WTC11 (cell line): ENCODE results near the gene IVNS1ABP. TPM values are rescaled to one million over a fixed set of nuclear protein-coding genes. Genes with fewer than 3 reads are reported as not detected.

ENCODE experiments used
- ATAC-seq: fragments of 200-7000 bp; cut with Tn5 transposase; 2 replicates; pipeline ENCODE4 v1.10.0; 2021; ENCODE audit warnings: mild to moderate bottlenecking, moderate library complexity
- CTCF ChIA-PET: fragments of 300-600 bp; sonication (Branson Sonifier 250); formaldehyde crosslinking; loops from one replicate; lab custom pipeline; 2021; ENCODE audit warnings: antibody characterized with exemption; lab: Charles Lee
- POLR2A ChIA-PET: fragments of 350-600 bp; sonication (Branson Sonifier 250); formaldehyde crosslinking; loops from one replicate; lab custom pipeline; 2021; ENCODE audit warnings: antibody characterized with exemption; lab: Charles Lee
- DNase-seq: peaks from one replicate; pipeline ENCODE4 v3.0.0; 2021; ENCODE audit warnings: low spot score
- H3K27ac Mint-ChIP-seq: 2 replicates; pipeline ENCODE4 v1.8.0; 2021; ENCODE audit warnings: mixed read lengths
- H3K27me3 Mint-ChIP-seq: 2 replicates; pipeline ENCODE4 v1.8.0; 2021; ENCODE audit warnings: low read depth, mild to moderate bottlenecking, moderate library complexity, mixed read lengths
- H3K36me3 Mint-ChIP-seq: 2 replicates; pipeline ENCODE4 v1.8.0; 2021; ENCODE audit warnings: mixed read lengths
- H3K4me1 Mint-ChIP-seq: 2 replicates; pipeline ENCODE4 v1.8.0; 2022; ENCODE audit warnings: mixed read lengths
- H3K4me3 Mint-ChIP-seq: 2 replicates; pipeline ENCODE4 v1.8.0; 2021; ENCODE audit warnings: mild to moderate bottlenecking, moderate library complexity, mixed read lengths
- H3K9me3 Mint-ChIP-seq: 2 replicates; pipeline ENCODE4 v1.8.0; 2021; ENCODE audit warnings: mixed read lengths
- CBFB ChIP-seq: sonication (generic); formaldehyde crosslinking; IDR thresholded peaks from 2 replicates; pipeline ENCODE4 v1.8.1; 2022; ENCODE audit warnings: mild to moderate bottlenecking, low read depth, missing genetic modification reagents
- EMX1 ChIP-seq: fragments of 250-450 bp; sonication (Bioruptor Pico); IDR thresholded peaks from 2 replicates; pipeline ENCODE4 v1.8.0; 2021; ENCODE audit warnings: mild to moderate bottlenecking
- FOXJ3 ChIP-seq: sonication (generic); formaldehyde crosslinking; IDR thresholded peaks from 2 replicates; pipeline ENCODE4 v1.9.0; 2021; ENCODE audit warnings: missing genetic modification reagents, mild to moderate bottlenecking, borderline replicate concordance
- FOXK1 ChIP-seq: sonication (generic); formaldehyde crosslinking; IDR thresholded peaks from 2 replicates; pipeline ENCODE4 v1.8.0; 2022; ENCODE audit warnings: mild to moderate bottlenecking, moderate library complexity, missing genetic modification reagents
- FOXP1 ChIP-seq: sonication (generic); formaldehyde crosslinking; IDR thresholded peaks from 2 replicates; pipeline ENCODE4 v1.8.0; 2022; ENCODE audit warnings: missing genetic modification reagents, mild to moderate bottlenecking, moderate library complexity, borderline replicate concordance
- GRHL2 ChIP-seq: fragments of 250-450 bp; sonication (Bioruptor Pico); IDR thresholded peaks from 2 replicates; pipeline ENCODE4 v1.8.0; 2022; ENCODE audit warnings: mild to moderate bottlenecking, moderate library complexity; ENCODE audit not compliant: insufficient replicate concordance, severe bottlenecking
- HMGA2 ChIP-seq: fragments of 250-450 bp; sonication (Bioruptor Pico); IDR thresholded peaks from 2 replicates; pipeline ENCODE4 v1.4.0; 2021; ENCODE audit warnings: mild to moderate bottlenecking, moderate library complexity
- JAZF1 ChIP-seq: fragments of 250-450 bp; sonication (Bioruptor Pico); IDR thresholded peaks from 2 replicates; pipeline ENCODE4 v1.9.0; 2021; ENCODE audit warnings: moderate library complexity, mild to moderate bottlenecking, inconsistent platforms
- KAT7 ChIP-seq: sonication (generic); formaldehyde crosslinking; IDR thresholded peaks from 2 replicates; pipeline ENCODE4 v1.8.1; 2023; ENCODE audit warnings: missing genetic modification reagents, mild to moderate bottlenecking, borderline replicate concordance
- MXD4 ChIP-seq: fragments of 250-450 bp; sonication (Bioruptor Pico); IDR thresholded peaks from 2 replicates; pipeline ENCODE4 v1.8.0; 2021; ENCODE audit warnings: mild to moderate bottlenecking, moderate library complexity, borderline replicate concordance
- MYBL2 ChIP-seq: sonication (generic); formaldehyde crosslinking; IDR thresholded peaks from 2 replicates; pipeline ENCODE4 v1.8.1; 2023; ENCODE audit warnings: mild to moderate bottlenecking, moderate library complexity, missing genetic modification reagents
- NR2C2 ChIP-seq: sonication (generic); formaldehyde crosslinking; IDR thresholded peaks from 2 replicates; pipeline ENCODE4 v1.8.0; 2022; ENCODE audit warnings: mild to moderate bottlenecking, missing genetic modification reagents
- PRRX2 ChIP-seq: fragments of 250-450 bp; sonication (Bioruptor Pico); IDR thresholded peaks from 2 replicates; pipeline ENCODE4 v1.8.0; 2021; ENCODE audit warnings: mild to moderate bottlenecking
- RORB ChIP-seq: fragments of 250-450 bp; sonication (Bioruptor Pico); IDR thresholded peaks from 2 replicates; pipeline ENCODE4 v1.9.0; 2021; ENCODE audit warnings: mild to moderate bottlenecking
- SMAD4 ChIP-seq: sonication (generic); formaldehyde crosslinking; IDR thresholded peaks from 2 replicates; pipeline ENCODE4 v1.8.0; 2022; ENCODE audit warnings: mild to moderate bottlenecking, missing genetic modification reagents
- USF2 ChIP-seq: sonication (generic); formaldehyde crosslinking; IDR thresholded peaks from 2 replicates; pipeline ENCODE4 v1.8.1; 2023; ENCODE audit warnings: mild to moderate bottlenecking, missing genetic modification reagents, moderate library complexity
- ZBTB43 ChIP-seq: sonication (generic); formaldehyde crosslinking; IDR thresholded peaks from 2 replicates; pipeline ENCODE4 v1.8.1; 2023; ENCODE audit warnings: mild to moderate bottlenecking, missing genetic modification reagents
- ZNF121 ChIP-seq: sonication (generic); formaldehyde crosslinking; IDR thresholded peaks from 2 replicates; pipeline ENCODE4 v1.8.0; 2023; ENCODE audit warnings: missing genetic modification reagents
- ZNF219 ChIP-seq: sonication (generic); formaldehyde crosslinking; IDR thresholded peaks from 2 replicates; pipeline ENCODE4 v1.8.0; 2023; ENCODE audit warnings: missing genetic modification reagents, mild to moderate bottlenecking, borderline replicate concordance
- ZNF416 ChIP-seq: fragments of 250-450 bp; sonication (Bioruptor Pico); IDR thresholded peaks from 2 replicates; pipeline ENCODE4 v1.9.0; 2021; ENCODE audit warnings: mild to moderate bottlenecking, inconsistent platforms
- ZNF423 ChIP-seq: fragments of 250-450 bp; sonication (Bioruptor Pico); IDR thresholded peaks from 2 replicates; pipeline ENCODE4 v2.1.2; 2022; ENCODE audit warnings: mild to moderate bottlenecking, moderate library complexity
- ZNF425 ChIP-seq: fragments of 250-450 bp; sonication (Bioruptor Pico); conservative IDR thresholded peaks from 2 replicates; pipeline ENCODE4 v1.9.0; 2021; ENCODE audit warnings: mild to moderate bottlenecking
- ZNF671 ChIP-seq: fragments of 250-450 bp; sonication (Bioruptor Pico); IDR thresholded peaks from 2 replicates; pipeline ENCODE4 v1.8.0; 2021; ENCODE audit warnings: mild to moderate bottlenecking
- total RNA-seq: library from RNA; stranded (reverse); gene quantifications from 3 replicates; pipeline ENCODE4 v1.2.3, GENCODE V29; 2021
- TF ChIP-seq, protein P1 (sequence below): sonication (generic); formaldehyde crosslinking; conservative IDR thresholded peaks from 2 replicates; pipeline ENCODE4 v1.8.1; 2023; ENCODE audit warnings: mild to moderate bottlenecking, low read depth, missing genetic modification reagents, moderate library complexity
- TF ChIP-seq, protein P2 (sequence below): fragments of 200-600 bp; IDR thresholded peaks from 2 replicates; pipeline ENCODE4 v1.8.0; 2022; ENCODE audit warnings: antibody characterized with exemption

IVNS1ABP gene
- total RNA-seq, 1 experiment from 2014 or later, result 159 TPM

DNA sequence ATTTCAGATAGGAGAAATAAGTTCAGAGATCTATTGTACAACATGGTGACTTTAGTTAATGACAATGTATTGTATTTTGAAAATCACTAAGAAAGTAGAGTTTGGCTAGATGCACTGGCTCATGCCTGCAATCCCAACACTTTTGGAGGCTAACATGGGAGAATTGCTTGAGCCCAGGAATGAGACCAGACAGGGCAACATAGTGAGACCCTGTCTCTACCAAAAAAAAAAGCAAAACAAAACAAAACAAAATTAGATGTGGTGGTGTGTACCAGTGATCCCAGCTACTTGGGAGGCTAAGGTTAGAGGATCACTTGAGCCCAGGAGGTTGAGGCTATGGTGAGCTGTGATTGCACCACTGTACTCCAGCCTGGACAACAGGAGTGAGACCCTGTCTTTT is 27.2 kb downstream of the IVNS1ABP start:
- DNase-seq (no peak), ATAC-seq (no peak)
- H3K27me3 Mint-ChIP-seq, result no peaks in the 10 kb centered on the region
- H3K27ac Mint-ChIP-seq, result no peak overlapping the region
- TF ChIP-seq ZNF121 (CRISPR knock-in tag) (0 out of 2 replicates have a peak, but pooled peaks have one; percentile 24), MYBL2 (CRISPR knock-in tag) (no peak), RORB (no peak), HMGA2 (no peak), ZNF425 (CRISPR knock-in tag) (no peak), ZNF423 (no peak)
- no peaks in the 10 kb centered on the region for H3K4me1 Mint-ChIP-seq
- no peak overlapping the region for H3K4me3 Mint-ChIP-seq
- ChIA-PET POLR2A (no interaction called here), CTCF (interaction anchor here (0.8 kb wide), 1 partner anchor 270 kb away, joined by 3 read pairs; no protein-coding TSS in a partner anchor)
- H3K36me3 Mint-ChIP-seq, result peaks cover 2% of the 10 kb centered on the region; the same call in 1 of the 2 replicates
- H3K9me3 Mint-ChIP-seq, result peaks cover 6% of the 10 kb centered on the region

GRCh38 chr1:185288435-185288834 is 28.6 kb downstream of the IVNS1ABP start:
- H3K9me3 Mint-ChIP-seq, result peaks cover 6% of the 10 kb centered on the region
- no peak for DNase-seq
- no peak for ATAC-seq
- no peaks in the 10 kb centered on the region for H3K27me3 Mint-ChIP-seq
- ChIA-PET POLR2A (no interaction called here), CTCF (no interaction called here)
- no peaks in the 10 kb centered on the region for H3K4me1 Mint-ChIP-seq
- H3K27ac Mint-ChIP-seq, result no peak overlapping the region
- TF ChIP-seq ZBTB43 (CRISPR knock-in tag) (no peak), EMX1 (no peak), FOXK1 (CRISPR knock-in tag) (no peak), JAZF1 (CRISPR knock-in tag) (no peak), ZNF219 (CRISPR knock-in tag) (no peak), PRRX2 (CRISPR knock-in tag) (no peak), FOXP1 (no peak), GRHL2 (CRISPR knock-in tag) (no peak), FOXJ3 (no peak), CBFB (CRISPR knock-in tag) (no peak), HMGA2 (no peak), ZNF423 (no peak)
- TF ChIP-seq, protein P1, sequence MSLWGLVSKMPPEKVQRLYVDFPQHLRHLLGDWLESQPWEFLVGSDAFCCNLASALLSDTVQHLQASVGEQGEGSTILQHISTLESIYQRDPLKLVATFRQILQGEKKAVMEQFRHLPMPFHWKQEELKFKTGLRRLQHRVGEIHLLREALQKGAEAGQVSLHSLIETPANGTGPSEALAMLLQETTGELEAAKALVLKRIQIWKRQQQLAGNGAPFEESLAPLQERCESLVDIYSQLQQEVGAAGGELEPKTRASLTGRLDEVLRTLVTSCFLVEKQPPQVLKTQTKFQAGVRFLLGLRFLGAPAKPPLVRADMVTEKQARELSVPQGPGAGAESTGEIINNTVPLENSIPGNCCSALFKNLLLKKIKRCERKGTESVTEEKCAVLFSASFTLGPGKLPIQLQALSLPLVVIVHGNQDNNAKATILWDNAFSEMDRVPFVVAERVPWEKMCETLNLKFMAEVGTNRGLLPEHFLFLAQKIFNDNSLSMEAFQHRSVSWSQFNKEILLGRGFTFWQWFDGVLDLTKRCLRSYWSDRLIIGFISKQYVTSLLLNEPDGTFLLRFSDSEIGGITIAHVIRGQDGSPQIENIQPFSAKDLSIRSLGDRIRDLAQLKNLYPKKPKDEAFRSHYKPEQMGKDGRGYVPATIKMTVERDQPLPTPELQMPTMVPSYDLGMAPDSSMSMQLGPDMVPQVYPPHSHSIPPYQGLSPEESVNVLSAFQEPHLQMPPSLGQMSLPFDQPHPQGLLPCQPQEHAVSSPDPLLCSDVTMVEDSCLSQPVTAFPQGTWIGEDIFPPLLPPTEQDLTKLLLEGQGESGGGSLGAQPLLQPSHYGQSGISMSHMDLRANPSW (CRISPR knock-in tag), result no peak
- H3K36me3 Mint-ChIP-seq, result no peaks in the 10 kb centered on the region
- no peak overlapping the region for H3K4me3 Mint-ChIP-seq

GRCh38 chr1:185287451-185287850 is 29.6 kb downstream of the IVNS1ABP start:
- ChIA-PET POLR2A (no interaction called here), CTCF (interaction anchor here (1.1 kb wide), 1 partner anchor 49 kb away, joined by 3 read pairs; no protein-coding TSS in a partner anchor)
- Mint-ChIP-seq H3K4me1 (no peaks in the 10 kb centered on the region), H3K4me3 (no peak overlapping the region), H3K27me3 (no peaks in the 10 kb centered on the region), H3K36me3 (no peaks in the 10 kb centered on the region), H3K27ac (no peak overlapping the region), H3K9me3 (peaks cover 6% of the 10 kb centered on the region)
- ATAC-seq (peak; percentile 21; the same call in 1 of the 2 replicates), DNase-seq (no peak)
- TF ChIP-seq MYBL2 (CRISPR knock-in tag), result no peak
- no peak for TF ChIP-seq ZNF671 (CRISPR knock-in tag)
- no peak for TF ChIP-seq PRRX2 (CRISPR knock-in tag)
- TF ChIP-seq CBFB (CRISPR knock-in tag), result no peak
- no peak for TF ChIP-seq FOXP1
- no peak for TF ChIP-seq MXD4 (CRISPR knock-in tag)
- no peak for TF ChIP-seq NR2C2 (CRISPR knock-in tag)
- no peak for TF ChIP-seq USF2
- TF ChIP-seq, protein P2, sequence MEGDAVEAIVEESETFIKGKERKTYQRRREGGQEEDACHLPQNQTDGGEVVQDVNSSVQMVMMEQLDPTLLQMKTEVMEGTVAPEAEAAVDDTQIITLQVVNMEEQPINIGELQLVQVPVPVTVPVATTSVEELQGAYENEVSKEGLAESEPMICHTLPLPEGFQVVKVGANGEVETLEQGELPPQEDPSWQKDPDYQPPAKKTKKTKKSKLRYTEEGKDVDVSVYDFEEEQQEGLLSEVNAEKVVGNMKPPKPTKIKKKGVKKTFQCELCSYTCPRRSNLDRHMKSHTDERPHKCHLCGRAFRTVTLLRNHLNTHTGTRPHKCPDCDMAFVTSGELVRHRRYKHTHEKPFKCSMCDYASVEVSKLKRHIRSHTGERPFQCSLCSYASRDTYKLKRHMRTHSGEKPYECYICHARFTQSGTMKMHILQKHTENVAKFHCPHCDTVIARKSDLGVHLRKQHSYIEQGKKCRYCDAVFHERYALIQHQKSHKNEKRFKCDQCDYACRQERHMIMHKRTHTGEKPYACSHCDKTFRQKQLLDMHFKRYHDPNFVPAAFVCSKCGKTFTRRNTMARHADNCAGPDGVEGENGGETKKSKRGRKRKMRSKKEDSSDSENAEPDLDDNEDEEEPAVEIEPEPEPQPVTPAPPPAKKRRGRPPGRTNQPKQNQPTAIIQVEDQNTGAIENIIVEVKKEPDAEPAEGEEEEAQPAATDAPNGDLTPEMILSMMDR, result no peak
- no peak for TF ChIP-seq KAT7
- TF ChIP-seq SMAD4 (CRISPR knock-in tag), result no peak
- TF ChIP-seq ZNF416, result no peak
- no peak for TF ChIP-seq ZNF423
